ENCODE data around the gene TRIM52. TPM values are rescaled to one million over a fixed set of nuclear protein-coding genes. Genes with fewer than 3 reads are reported as not detected.

TRIM52 gene
- total and polyA plus RNA-seq, 9 of the 15 experiments (the other 6 are each of a cell fraction or from before 2014, with no cell fraction given) = 3.3 to 21.9 (median 13.5) TPM

GRCh38 chr5:181207214-181207959 lies 53.6 kb downstream of the TRIM52 start (continued):
- TF ChIP-seq POU5F1 (IDR thresholded peaks at IDR 0.05; ENCODE audit: borderline replicate concordance, low read depth, low read length, partially characterized antibody) (no peak), MAFG (tag; conservative IDR thresholded peaks at IDR 0.05) (no peak), ARNT (IDR thresholded peaks at IDR 0.05) (peak; percentile 26 to 87; a peak in 3 of 4 replicates), PTRF (tag; IDR thresholded peaks at IDR 0.05) (no peak), HDAC2 (IDR thresholded peaks at IDR 0.05) (no peak), KDM2B (CRISPR knock-in tag; IDR thresholded peaks at IDR 0.05) (no peak), LEF1 (IDR thresholded peaks at IDR 0.05) (no peak), CUX1 (CRISPR knock-in tag; IDR thresholded peaks at IDR 0.05) (no peak), PTTG1 (tag; IDR thresholded peaks at IDR 0.05; ENCODE audit: low read depth) (no peak), ZNF354B (CRISPR knock-in tag; IDR thresholded peaks at IDR 0.05) (no peak), RBFOX2 (IDR thresholded peaks at IDR 0.05; ENCODE audit: low read depth, low read length) (peak; percentile 51), JUNB (CRISPR knock-in tag; conservative IDR thresholded peaks at IDR 0.05) (no peak), ZNF76 (CRISPR knock-in tag; IDR thresholded peaks at IDR 0.05; ENCODE audit: borderline replicate concordance) (0 out of 2 replicates have a peak, but pooled peaks have one; percentile 27), HOXB6 (CRISPR knock-in tag; IDR thresholded peaks at IDR 0.05; ENCODE audit: borderline replicate concordance) (peak; percentile 71; the same call in 1 of the 2 replicates), GTF2A2 (tag; IDR thresholded peaks at IDR 0.05) (no peak), FOXA1 (IDR thresholded peaks at IDR 0.05; ENCODE audit: borderline replicate concordance) (no peak), CSDE1 (IDR thresholded peaks at IDR 0.05) (peak in 1 of 2 experiments; percentile 81; a peak in 2 of 4 replicates), ADNP (tag; IDR thresholded peaks at IDR 0.05) (peak; percentile 99), LCOR (CRISPR knock-in tag; IDR thresholded peaks at IDR 0.05) (no peak), MXI1 (IDR thresholded peaks at IDR 0.05; ENCODE audit: low read depth, low read length) (no peak), POLR3A (IDR thresholded peaks at IDR 0.05; ENCODE audit: borderline replicate concordance, extremely low read depth, insufficient read depth, insufficient read length) (peak; percentile 94), ZNF263 (CRISPR knock-in tag; IDR thresholded peaks at IDR 0.05; ENCODE audit: borderline replicate concordance) (no peak), CC2D1A (IDR thresholded peaks at IDR 0.05) (no peak), ELF4 (CRISPR knock-in tag; IDR thresholded peaks at IDR 0.05) (no peak), SAFB2 (IDR thresholded peaks at IDR 0.05; ENCODE audit: borderline replicate concordance, low read depth, low read length, severe bottlenecking) (no peak), PHTF2 (CRISPR knock-in tag; IDR thresholded peaks at IDR 0.05) (no peak), TCF7L2 (IDR thresholded peaks at IDR 0.05; ENCODE audit: low read depth, low read length) (no peak)
